ENCODE data around the gene ENTPD6. TPM values are rescaled to one million over a fixed set of nuclear protein-coding genes. Genes with fewer than 3 reads are reported as not detected.
"Not testable (repeated sequence)": the region's sequence is repeated elsewhere in the genome, so short reads cannot be mapped to it uniquely, and the experiment has no call there.

Gene ENTPD6
- total and polyA plus RNA-seq, 11 donors: 58.7 to 200 (median 93.3) TPM

- DNase-seq (no peak), ATAC-seq (peak in 1 of 4 donors; percentile 33)
- Histone ChIP-seq H3K27ac (no peak overlapping the region), H3K4me3 (no peak overlapping the region), H3K9me3 (peaks cover 0 to 22% (median 6%) of the 10 kb centered on the region in 12 donors), H3K27me3 (no peaks in the 10 kb centered on the region), H3K36me3 (no peaks in the 10 kb centered on the region), H3K4me1 (peaks cover 0 to 6% (median 0%) of the 10 kb centered on the region in 12 donors)
- no peak for TF ChIP-seq POLR2A (IDR thresholded peaks at IDR 0.05)
- TF ChIP-seq CTCF (IDR thresholded peaks at IDR 0.05): no peak
- WGBS, 4 donors: 61 to 68% (median 65%) methylated on average over 15 of the region's 15 CpGs
- intact Hi-C loops (cut with DNase I): loop anchor here (1.0 to 5.0 kb wide), 7 partner anchors 97 to 187 kb away; partner anchors contain the start of genes VSX1 (in 3 of the 10) and APMAP (in 2 of the 10)
These were observed 15.9 kb upstream of the ENTPD6 start for GRCh38 chr20:25179439-25180089.

DNA sequence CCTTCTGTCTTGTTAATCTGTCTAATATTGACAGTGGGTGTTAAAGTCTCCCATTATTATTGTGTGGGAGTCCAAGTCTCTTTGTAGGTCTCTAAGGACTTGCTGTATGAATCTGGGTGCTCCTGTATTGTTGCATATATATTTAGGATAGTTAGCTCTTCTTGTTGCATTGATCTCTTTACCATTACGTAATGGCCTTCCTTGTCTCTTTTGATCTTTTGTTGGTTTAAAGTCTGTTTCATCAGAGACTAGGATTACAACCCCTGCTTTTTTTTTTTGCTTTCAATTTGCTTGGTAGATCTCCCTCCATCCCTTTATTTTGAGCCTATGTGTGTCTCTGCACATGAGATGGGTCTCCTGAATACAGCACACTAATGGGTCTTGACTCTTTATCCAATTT, 11.1 kb upstream of the ENTPD6 start:
- intact Hi-C loops (cut with DNase I); H3K4me3 ChIP-seq; H3K27ac ChIP-seq; ATAC-seq; DNase-seq; H3K4me1 ChIP-seq; H3K36me3 ChIP-seq; H3K27me3 ChIP-seq: not testable (repeated sequence)
- 86 to 100% (median 90%) methylated on average over 1 of the region's 1 CpG for WGBS, 4 donors
- peaks cover 0 to 26% (median 6%) of the 10 kb centered on the region in 12 donors for H3K9me3 ChIP-seq

DNA sequence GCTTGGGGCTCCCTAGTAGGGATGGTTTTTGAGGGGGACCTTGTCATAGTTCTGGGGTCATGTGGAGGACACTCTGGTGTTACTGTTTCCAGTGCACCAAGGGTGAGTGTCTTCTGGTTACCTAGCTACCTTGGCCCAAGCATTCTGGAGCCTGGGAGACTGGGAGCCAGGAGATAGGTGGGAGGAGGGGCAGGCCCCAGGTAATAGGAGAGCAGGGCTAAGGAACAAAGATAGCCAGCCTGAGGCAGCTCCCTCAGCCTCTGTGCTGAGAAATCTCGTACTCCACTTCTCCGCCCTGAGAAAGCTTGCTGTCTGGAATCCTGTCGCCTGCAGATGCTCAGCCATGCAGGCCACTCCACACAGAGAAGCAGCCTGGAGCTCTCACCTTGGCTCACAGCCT, 8.3 kb upstream of the ENTPD6 start:
- intact Hi-C loops (cut with DNase I): no loop called here
- 74 to 81% (median 80%) methylated on average over 3 of the region's 3 CpGs for WGBS, 4 donors
- Histone ChIP-seq H3K27me3 (peaks cover 0 to 7% (median 0%) of the 10 kb centered on the region in 9 donors), H3K27ac (no peak overlapping the region), H3K4me1 (peaks cover 0 to 21% (median 2%) of the 10 kb centered on the region in 12 donors), H3K9me3 (peaks cover 0 to 22% (median 6%) of the 10 kb centered on the region in 12 donors), H3K36me3 (no peaks in the 10 kb centered on the region), H3K4me3 (no peak overlapping the region)
- ATAC-seq (no peak), DNase-seq (no peak)
- TF ChIP-seq CTCF (IDR thresholded peaks at IDR 0.05) (no peak), POLR2A (IDR thresholded peaks at IDR 0.05) (no peak)

DNA sequence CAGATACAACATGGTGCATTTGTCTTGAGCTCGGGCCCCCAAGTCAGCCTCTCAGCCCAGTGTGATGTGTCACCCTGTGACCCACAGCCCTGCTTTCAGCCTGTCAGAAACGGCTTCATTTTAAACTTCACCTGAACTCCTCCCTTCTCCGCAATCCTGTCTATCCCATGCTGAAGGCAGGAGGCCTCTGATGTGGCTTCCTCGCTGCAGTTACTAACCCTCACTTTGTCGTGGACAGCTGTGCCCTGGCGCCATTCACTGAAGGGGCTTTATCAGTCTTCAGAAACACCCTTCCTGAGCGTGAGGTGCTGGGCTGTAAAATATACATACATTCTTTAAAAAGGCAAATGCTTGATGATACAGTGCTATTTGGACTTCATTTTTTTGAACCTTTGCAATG, 7.9 kb upstream of the ENTPD6 start:
- Histone ChIP-seq H3K9me3 (peaks cover 0 to 18% (median 6%) of the 10 kb centered on the region in 12 donors), H3K4me1 (peaks cover 0 to 22% (median 2%) of the 10 kb centered on the region in 12 donors), H3K27me3 (peaks cover 0 to 7% (median 0%) of the 10 kb centered on the region in 9 donors), H3K4me3 (no peak overlapping the region), H3K27ac (no peak overlapping the region), H3K36me3 (no peaks in the 10 kb centered on the region)
- DNase-seq: no peak
- intact Hi-C loops (cut with DNase I): no loop called here
- TF ChIP-seq POLR2A (IDR thresholded peaks at IDR 0.05) (no peak), CTCF (IDR thresholded peaks at IDR 0.05) (no peak)
- 41 to 57% (median 50%) methylated on average over 5 to 7 of the region's 7 CpGs for WGBS, 4 donors
- ATAC-seq: no peak

Measured in heart left ventricle (tissue), 16 donors.